ENCODE measurements around the gene ANO1. TPM values are rescaled to one million over a fixed set of nuclear protein-coding genes. Genes with fewer than 3 reads are reported as not detected.

ANO1 gene
- total RNA-seq, 1 donor from 2014 or later: 3.8 TPM

- Mint-ChIP-seq H3K4me3 (ENCODE audit: unreplicated experiment) (no peak overlapping the region), H3K4me1 (ENCODE audit: unreplicated experiment) (no peaks in the 10 kb centered on the region), H3K9me3 (ENCODE audit: unreplicated experiment) (peaks cover 19% of the 10 kb centered on the region), H3K27ac (ENCODE audit: unreplicated experiment) (no peak overlapping the region), H3K36me3 (ENCODE audit: low read depth, unreplicated experiment) (peaks cover 18% of the 10 kb centered on the region), H3K27me3 (ENCODE audit: unreplicated experiment) (no peaks in the 10 kb centered on the region)
- TF ChIP-seq, protein P1, sequence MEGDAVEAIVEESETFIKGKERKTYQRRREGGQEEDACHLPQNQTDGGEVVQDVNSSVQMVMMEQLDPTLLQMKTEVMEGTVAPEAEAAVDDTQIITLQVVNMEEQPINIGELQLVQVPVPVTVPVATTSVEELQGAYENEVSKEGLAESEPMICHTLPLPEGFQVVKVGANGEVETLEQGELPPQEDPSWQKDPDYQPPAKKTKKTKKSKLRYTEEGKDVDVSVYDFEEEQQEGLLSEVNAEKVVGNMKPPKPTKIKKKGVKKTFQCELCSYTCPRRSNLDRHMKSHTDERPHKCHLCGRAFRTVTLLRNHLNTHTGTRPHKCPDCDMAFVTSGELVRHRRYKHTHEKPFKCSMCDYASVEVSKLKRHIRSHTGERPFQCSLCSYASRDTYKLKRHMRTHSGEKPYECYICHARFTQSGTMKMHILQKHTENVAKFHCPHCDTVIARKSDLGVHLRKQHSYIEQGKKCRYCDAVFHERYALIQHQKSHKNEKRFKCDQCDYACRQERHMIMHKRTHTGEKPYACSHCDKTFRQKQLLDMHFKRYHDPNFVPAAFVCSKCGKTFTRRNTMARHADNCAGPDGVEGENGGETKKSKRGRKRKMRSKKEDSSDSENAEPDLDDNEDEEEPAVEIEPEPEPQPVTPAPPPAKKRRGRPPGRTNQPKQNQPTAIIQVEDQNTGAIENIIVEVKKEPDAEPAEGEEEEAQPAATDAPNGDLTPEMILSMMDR (IDR thresholded peaks at IDR 0.05; ENCODE audit: unreplicated experiment): no peak
- no peak for DNase-seq (ENCODE audit: low spot score)
These were observed 37.1 kb upstream of the ANO1 start for GRCh38 chr11:70040869-70041501.

GRCh38 chr11:70043482-70043881, 34.6 kb upstream of the ANO1 start:
- DNase-seq (ENCODE audit: low spot score): no peak
- TF ChIP-seq, protein P1 (IDR thresholded peaks at IDR 0.05; ENCODE audit: unreplicated experiment): no peak
- Mint-ChIP-seq H3K36me3 (ENCODE audit: low read depth, unreplicated experiment) (peaks cover 12% of the 10 kb centered on the region), H3K27me3 (ENCODE audit: unreplicated experiment) (no peaks in the 10 kb centered on the region), H3K9me3 (ENCODE audit: unreplicated experiment) (peaks cover 17% of the 10 kb centered on the region), H3K27ac (ENCODE audit: unreplicated experiment) (no peak overlapping the region), H3K4me3 (ENCODE audit: unreplicated experiment) (no peak overlapping the region), H3K4me1 (ENCODE audit: unreplicated experiment) (no peaks in the 10 kb centered on the region)

- TF ChIP-seq, protein P1 (IDR thresholded peaks at IDR 0.05; ENCODE audit: unreplicated experiment): no peak
- H3K27me3 Mint-ChIP-seq (ENCODE audit: unreplicated experiment): no peaks in the 10 kb centered on the region
- H3K27ac Mint-ChIP-seq (ENCODE audit: unreplicated experiment): no peak overlapping the region
- H3K4me3 Mint-ChIP-seq (ENCODE audit: unreplicated experiment): no peak overlapping the region
- H3K36me3 Mint-ChIP-seq (ENCODE audit: low read depth, unreplicated experiment): peaks cover 7% of the 10 kb centered on the region
- peaks cover 11% of the 10 kb centered on the region for H3K9me3 Mint-ChIP-seq (ENCODE audit: unreplicated experiment)
- H3K4me1 Mint-ChIP-seq (ENCODE audit: unreplicated experiment): no peaks in the 10 kb centered on the region
- DNase-seq (ENCODE audit: low spot score): no peak
These were observed 32.0 kb upstream of the ANO1 start for GRCh38 chr11:70046089-70046488.

DNA sequence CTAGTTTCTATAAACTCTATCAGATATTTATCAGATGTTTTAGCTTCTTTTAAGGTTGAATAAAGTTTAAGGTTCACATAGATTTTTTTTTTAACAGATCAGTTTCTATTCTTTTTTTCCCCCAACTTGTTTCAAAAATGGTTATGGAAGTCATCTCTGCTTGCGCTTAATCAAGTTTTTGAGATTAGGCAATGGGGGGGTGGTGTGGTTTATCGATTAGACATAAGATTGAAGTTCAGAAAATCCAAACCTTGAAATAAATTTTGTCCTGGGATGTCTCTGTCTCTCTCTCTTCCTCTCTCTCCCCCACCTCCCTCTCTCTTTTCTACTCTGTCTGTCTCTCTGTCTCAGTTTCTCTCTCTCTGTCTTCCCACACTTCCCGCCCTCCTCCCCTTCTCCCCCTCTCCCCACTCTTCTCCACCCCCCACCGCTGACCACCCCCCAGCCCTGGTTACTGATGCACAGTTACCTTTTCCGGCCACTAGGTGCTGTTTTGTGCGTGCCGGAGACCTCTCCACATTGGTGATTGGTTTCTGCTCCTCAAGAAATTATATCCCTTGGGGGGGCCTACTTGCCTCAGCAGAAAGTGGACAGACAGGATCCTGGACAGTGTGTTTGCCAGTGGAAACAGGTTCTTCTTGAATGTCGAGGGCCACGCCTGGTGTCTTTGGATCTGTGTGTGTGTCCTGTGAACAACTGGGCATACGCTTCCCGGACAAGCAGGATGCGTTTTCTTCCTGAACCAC, 29.7 kb upstream of the ANO1 start:
- TF ChIP-seq, protein P1 (IDR thresholded peaks at IDR 0.05; ENCODE audit: unreplicated experiment): peak; percentile 47
- Mint-ChIP-seq H3K36me3 (ENCODE audit: low read depth, unreplicated experiment) (no peaks in the 10 kb centered on the region), H3K4me3 (ENCODE audit: unreplicated experiment) (no peak overlapping the region), H3K27me3 (ENCODE audit: unreplicated experiment) (no peaks in the 10 kb centered on the region), H3K9me3 (ENCODE audit: unreplicated experiment) (no peaks in the 10 kb centered on the region), H3K27ac (ENCODE audit: unreplicated experiment) (no peak overlapping the region), H3K4me1 (ENCODE audit: unreplicated experiment) (no peaks in the 10 kb centered on the region)
- peak; percentile 24 for DNase-seq (ENCODE audit: low spot score)

DNA sequence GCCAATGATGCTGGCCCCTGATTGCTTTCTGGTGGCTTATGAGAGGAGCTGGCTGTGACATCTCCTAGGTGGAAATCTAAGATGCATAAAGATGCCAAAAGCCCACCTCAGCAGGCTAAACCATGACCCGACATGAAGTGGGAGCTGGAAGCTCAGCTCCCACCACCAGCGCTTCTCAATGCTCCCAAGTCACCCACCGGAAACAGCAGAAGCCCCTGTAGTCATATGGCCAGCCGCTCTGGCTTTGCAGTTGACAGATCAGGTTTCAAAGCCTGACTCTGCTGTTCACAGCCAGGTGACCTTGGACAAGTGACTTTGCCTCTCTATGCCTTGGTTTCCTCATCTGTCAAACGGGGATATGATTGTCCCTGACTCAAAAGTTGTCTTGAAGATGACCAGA, 29.1 kb upstream of the ANO1 start:
- H3K27me3 Mint-ChIP-seq (ENCODE audit: unreplicated experiment): no peaks in the 10 kb centered on the region
- TF ChIP-seq, protein P1 (IDR thresholded peaks at IDR 0.05; ENCODE audit: unreplicated experiment): no peak
- no peak overlapping the region for H3K27ac Mint-ChIP-seq (ENCODE audit: unreplicated experiment)
- H3K4me1 Mint-ChIP-seq (ENCODE audit: unreplicated experiment): no peaks in the 10 kb centered on the region
- no peaks in the 10 kb centered on the region for H3K9me3 Mint-ChIP-seq (ENCODE audit: unreplicated experiment)
- no peaks in the 10 kb centered on the region for H3K36me3 Mint-ChIP-seq (ENCODE audit: low read depth, unreplicated experiment)
- no peak overlapping the region for H3K4me3 Mint-ChIP-seq (ENCODE audit: unreplicated experiment)
- DNase-seq (ENCODE audit: low spot score): no peak

Data from endothelial cell (in vitro differentiated cells).